A549 (cell line): ENCODE results near the gene ITGB2. TPM values are rescaled to one million over a fixed set of nuclear protein-coding genes. Genes with fewer than 3 reads are reported as not detected.

ENCODE experiments used
- ATAC-seq, 2 experiments: fragments of 200-7000 bp in 1 of 2; fragments of >200 bp in 1 of 2; cut with Nextera tagmentation in 1 of 2; cut with Tn5 transposase in 1 of 2; 3 replicates each; pipeline versions ENCODE4 v1.8.0 to v1.9.1; 2018 to 2020; ENCODE audit warnings: mild to moderate bottlenecking in 1 of 2, moderate library complexity in 1 of 2
- CTCF ChIA-PET: fragments of 300-600 bp; sonication (Branson Sonifier 250); formaldehyde crosslinking; extraction: SDS; loops from one replicate; lab custom pipeline; 2021; ENCODE audit warnings: antibody characterized with exemption, inconsistent platforms; lab: Yijun Ruan, JAX
- POLR2A ChIA-PET: fragments of 350-600 bp; formaldehyde crosslinking; extraction: SDS; loops from one replicate; lab custom pipeline; 2021; ENCODE audit warnings: antibody characterized with exemption, inconsistent platforms; lab: Yijun Ruan, JAX
- DNase-seq, 2 experiments: peaks; one replicate each; pipeline versions ENCODE4 v3.0.0 to v3.0.0-alpha.2; 2011 to 2016; ENCODE audit warnings: low read depth in 1 of 2, low spot score in 1 of 2
- FAIRE-seq: peaks from 2 replicates; lab custom pipeline; 2011; peaks lifted over from hg19 to GRCh38; lab: Jason Lieb, UNC
- H3K27ac ChIP-seq, 2 experiments: fragments of >200 bp; sonication (Bioruptor Twin); formaldehyde crosslinking; 3 replicates each; pipeline ENCODE4 v1.5.1; 2016 to 2017
- H3K4me1 ChIP-seq: fragments of >200 bp; sonication (Bioruptor Twin); formaldehyde crosslinking; 3 replicates; pipeline ENCODE4 v1.6.1; 2016
- H3K4me2 ChIP-seq: fragments of >200 bp; sonication (Bioruptor Twin); formaldehyde crosslinking; 3 replicates; pipeline ENCODE4 v1.6.1; 2016
- H3K4me3 ChIP-seq: fragments of >200 bp; sonication (Bioruptor Twin); formaldehyde crosslinking; 3 replicates; pipeline ENCODE4 v1.5.1; 2016
- H3K9me3 ChIP-seq: fragments of >200 bp; sonication (Bioruptor Twin); formaldehyde crosslinking; 3 replicates; pipeline ENCODE4 v1.6.1; 2016
- ATOH8 ChIP-seq: fragments of 250-450 bp; sonication (Bioruptor Pico); IDR thresholded peaks from 2 replicates; pipeline ENCODE4 v1.5.0; 2020; ENCODE audit warnings: low read depth, mild to moderate bottlenecking, moderate library complexity
- BHLHE40 ChIP-seq: IDR thresholded peaks from 2 replicates; pipeline ENCODE4 v1.6.1; 2012; ENCODE audit warnings: low read depth, low read length, inconsistent platforms
- CTCF ChIP-seq: fragments of >200 bp; sonication (Bioruptor Twin); formaldehyde crosslinking; IDR thresholded peaks from 3 replicates; pipeline ENCODE4 v1.5.1; 2016
- EP300 ChIP-seq, 2 experiments: fragments of >200 bp; sonication (Bioruptor Twin); formaldehyde crosslinking; IDR thresholded peaks; 2 replicates in 1 of 2; 3 replicates in 1 of 2; pipeline ENCODE4 v1.6.1; 2016 to 2017
- FOSL2 ChIP-seq, 2 experiments: fragments of 450-650 bp in 1 of 2; fragments of >200 bp in 1 of 2; sonication (Bioruptor Twin) in 1 of 2; formaldehyde crosslinking; IDR thresholded peaks; 2 replicates each; pipeline versions ENCODE4 v1.5.0 to v1.6.1; 2016 to 2020; ENCODE audit warnings: mild to moderate bottlenecking in 1 of 2, moderate library complexity in 1 of 2
- FOXS1 ChIP-seq: fragments of 250-450 bp; sonication (Bioruptor Pico); IDR thresholded peaks from 2 replicates; pipeline ENCODE4 v1.5.0; 2020; ENCODE audit warnings: mild to moderate bottlenecking, moderate library complexity
- GATA3 ChIP-seq: IDR thresholded peaks from 2 replicates; pipeline ENCODE4 v1.6.1; 2012; ENCODE audit warnings: borderline replicate concordance
- HEYL ChIP-seq: fragments of 250-450 bp; sonication (Bioruptor Pico); IDR thresholded peaks from 2 replicates; pipeline ENCODE4 v1.8.0; 2021; ENCODE audit warnings: mild to moderate bottlenecking, moderate library complexity
- HOXA7 ChIP-seq: fragments of 250-450 bp; sonication (Bioruptor Pico); IDR thresholded peaks from 2 replicates; pipeline ENCODE4 v1.5.0; 2020; ENCODE audit warnings: mild to moderate bottlenecking, moderate library complexity
- JUN ChIP-seq, 2 experiments: fragments of >200 bp; sonication (Bioruptor Twin); formaldehyde crosslinking; IDR thresholded peaks; 2 replicates in 1 of 2; 3 replicates in 1 of 2; pipeline ENCODE4 v1.6.1; 2016 to 2017
- JUNB ChIP-seq: fragments of >200 bp; sonication (Bioruptor Twin); formaldehyde crosslinking; IDR thresholded peaks from 2 replicates; pipeline ENCODE4 v1.6.1; 2016
- MAX ChIP-seq: IDR thresholded peaks from 2 replicates; pipeline ENCODE4 v1.6.1; 2012
- PHF8 ChIP-seq: fragments of 200-600 bp; sonication (generic); IDR thresholded peaks from 2 replicates; pipeline ENCODE4 v1.6.1; 2016; ENCODE audit warnings: low read depth, mild to moderate bottlenecking, antibody characterized with exemption, moderate library complexity, borderline replicate concordance
- POLR2A ChIP-seq: IDR thresholded peaks from 2 replicates; pipeline ENCODE4 v1.6.1; 2012; ENCODE audit warnings: mild to moderate bottlenecking, low read length
- RAD21 ChIP-seq, 2 experiments: fragments of >200 bp in 1 of 2; sonication (Bioruptor Twin) in 1 of 2; formaldehyde crosslinking in 1 of 2; IDR thresholded peaks in 1 of 2; conservative IDR thresholded peaks in 1 of 2; 2 replicates in 1 of 2; 3 replicates in 1 of 2; pipeline ENCODE4 v1.6.1; 2012 to 2018; ENCODE audit warnings: inconsistent platforms in 1 of 2
- RARB ChIP-seq: fragments of 250-450 bp; sonication (Bioruptor Pico); IDR thresholded peaks from 2 replicates; pipeline ENCODE4 v1.8.0; 2021; ENCODE audit warnings: mild to moderate bottlenecking, moderate library complexity
- SMC3 ChIP-seq: fragments of >200 bp; sonication (Bioruptor Twin); formaldehyde crosslinking; IDR thresholded peaks from 3 replicates; pipeline ENCODE4 v1.6.1; 2018; ENCODE audit warnings: inconsistent platforms
- SREBF2 ChIP-seq: fragments of 450-650 bp; IDR thresholded peaks from 2 replicates; pipeline ENCODE4 v1.6.1; 2014; ENCODE audit warnings: mild to moderate bottlenecking, moderate library complexity
- WGBS: methylation state at CpG from one replicate; pipeline ENCODE4 v1.1.6; 2017; ENCODE audit errors: missing lambda C conversion rate; 5-methylcytosine and 5-hydroxymethylcytosine counted together
- polyA plus RNA-seq, 4 experiments: library from polyadenylated mRNA; depleted of rRNA in 3 of 4; stranded (reverse); fragments of >200 nt; fragmentation: RNase III in 1 of 4; extraction: RNeasy Plus Mini Kit Qiagen cat#74134 plus additional on column Dnase treatment in 1 of 4; gene quantifications; 2 replicates in 3 of 4; 3 replicates in 1 of 4; pipeline ENCODE4 v1.2.3, GENCODE V29; 2011 to 2017

Gene ITGB2
- polyA plus RNA-seq, 2 of the 4 experiments (the other 2 are of a cell fraction), result 0.46 to 0.59 TPM

- peak; percentile 71 for DNase-seq
- Histone ChIP-seq H3K4me2 (peak overlapping the region; percentile 99), H3K4me1 (peaks cover 45% of the 10 kb centered on the region), H3K4me3 (peak overlapping the region; percentile 35), H3K9me3 (no peaks in the 10 kb centered on the region), H3K27ac (peak overlapping the region; percentile 96 to 98)
- ATAC-seq, result peak; percentile 79 to 83
- ChIA-PET CTCF (interaction anchor here (0.6 to 3.2 kb wide), 18 partner anchors 10 to 199 kb away, joined by 3 to 14 read pairs (median 4); partner anchors contain the start of gene PTTG1IP), POLR2A (interaction anchor here (0.8 to 3.4 kb wide), 6 partner anchors 10 to 126 kb away, joined by 3 to 28 read pairs (median 6); partner anchors contain the start of genes PTTG1IP, SLX9 and UBE2G2)
- FAIRE-seq, result no peak
- 9% methylated on average over 12 of the region's 19 CpGs for WGBS
- TF ChIP-seq MAX, result peak; percentile 51
- TF ChIP-seq POLR2A, result no peak
- TF ChIP-seq JUN (IDR thresholded peaks at IDR 0.05), result peak; percentile 54 to 58; a peak in 4 of 5 replicates
- TF ChIP-seq EP300 (IDR thresholded peaks at IDR 0.05), result 0 out of 5 replicates have a peak, but pooled peaks of 1 of the 2 experiments have one; percentile 39
- TF ChIP-seq FOSL2 (IDR thresholded peaks at IDR 0.05), result no peak
- peak; percentile 45 for TF ChIP-seq FOSL2 (CRISPR knock-in tag; IDR thresholded peaks at IDR 0.05)
- 0 out of 2 replicates have a peak, but pooled peaks have one; percentile 35 for TF ChIP-seq GATA3
- 0 out of 5 replicates have a peak, but pooled peaks of 1 of the 2 experiments have one; percentile 7 for TF ChIP-seq RAD21 (conservative IDR thresholded peaks at IDR 0.05 in 1 of 2, IDR thresholded peaks at IDR 0.05 in 1 of 2)
- 0 out of 2 replicates have a peak, but pooled peaks have one; percentile 21 for TF ChIP-seq JUNB
- TF ChIP-seq SMC3, result no peak
Observed at GRCh38 chr21:44927587-44928461, 7.1 kb upstream of the ITGB2 start.

- Histone ChIP-seq H3K4me3 (no peak overlapping the region; the same call in 2 of the 3 replicates), H3K27ac (peak overlapping the region; percentile 96 to 98), H3K9me3 (no peaks in the 10 kb centered on the region), H3K4me2 (peak overlapping the region; percentile 99), H3K4me1 (peaks cover 45% of the 10 kb centered on the region)
- 0% methylated on average over 3 of the region's 4 CpGs for WGBS
- peak in 1 of 2 experiments; percentile 8; a peak in 1 of 6 replicates for ATAC-seq
- POLR2A ChIA-PET, result interaction anchor here (0.8 to 3.4 kb wide), 6 partner anchors 10 to 125 kb away, joined by 3 to 28 read pairs (median 6); partner anchors contain the start of genes PTTG1IP, SLX9 and UBE2G2
- TF ChIP-seq POLR2A (no peak), EP300 (IDR thresholded peaks at IDR 0.05) (peak in 1 of 2 experiments; percentile 49; a peak in 1 of 5 replicates)
- FAIRE-seq, result no peak
- CTCF ChIA-PET, result interaction anchor here (0.6 to 3.2 kb wide), 16 partner anchors 10 to 210 kb away, joined by 3 to 14 read pairs (median 3); partner anchors contain the start of gene PTTG1IP
- no peak for DNase-seq
Observed at GRCh38 chr21:44927259-44927586, 6.5 kb upstream of the ITGB2 start.

DNA sequence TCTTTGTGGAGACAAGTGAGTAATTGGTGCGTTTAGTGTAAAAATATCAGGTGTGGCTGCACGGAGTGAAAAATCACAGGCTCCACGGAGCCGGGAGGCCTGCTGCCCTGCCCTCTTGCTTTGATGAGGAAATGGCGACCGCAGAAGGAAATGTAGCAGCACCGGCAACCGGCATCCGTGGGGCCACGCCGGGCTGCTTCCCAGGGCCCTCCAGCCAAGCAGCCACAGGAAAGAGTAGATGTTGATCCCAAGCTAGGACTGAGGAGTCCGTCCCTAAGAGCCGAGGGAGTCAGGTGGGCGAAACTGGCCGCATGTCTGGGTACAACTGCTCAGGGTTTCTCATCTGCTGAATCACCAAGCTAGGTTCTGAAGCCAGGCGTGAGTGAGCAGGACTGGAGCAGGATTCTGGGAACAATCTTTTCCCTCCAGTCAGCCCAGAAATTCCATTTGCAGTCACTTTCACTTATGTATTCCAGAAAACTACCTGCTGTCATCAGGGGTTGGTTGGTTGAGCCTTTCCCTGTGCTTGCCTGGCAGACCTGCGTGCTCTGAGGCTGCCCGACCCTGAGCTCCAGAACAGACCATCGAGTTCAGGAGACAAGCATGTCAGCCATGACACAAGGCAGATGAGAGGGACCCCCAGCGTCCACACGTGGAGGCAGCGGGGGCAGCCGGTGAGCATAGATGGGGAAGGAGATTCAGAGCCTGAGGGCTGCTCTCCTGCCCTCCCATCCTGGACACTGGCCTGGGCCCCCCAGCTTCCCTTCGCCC, 5.8 kb upstream of the ITGB2 start:
- CTCF ChIA-PET, result interaction anchor here (0.7 to 3.2 kb wide), 11 partner anchors 9 to 210 kb away, joined by 3 to 14 read pairs (median 6); partner anchors contain the start of gene PTTG1IP
- Histone ChIP-seq H3K4me1 (peaks cover 45% of the 10 kb centered on the region), H3K4me2 (peak overlapping the region; percentile 99), H3K9me3 (no peaks in the 10 kb centered on the region), H3K4me3 (no peak overlapping the region), H3K27ac (peak overlapping the region; percentile 96 to 98)
- WGBS, result 93% methylated on average over 19 of the region's 24 CpGs
- POLR2A ChIA-PET, result interaction anchor here (1.2 to 3.4 kb wide), 4 partner anchors 13 to 124 kb away, joined by 4 to 28 read pairs (median 9); partner anchors contain the start of genes PTTG1IP, SLX9 and UBE2G2
- DNase-seq (no peak), FAIRE-seq (no peak), ATAC-seq (no peak)
- TF ChIP-seq PHF8 (no peak), RARB (CRISPR knock-in tag) (no peak), HEYL (no peak), ATOH8 (CRISPR knock-in tag) (no peak), SREBF2 (no peak), CTCF (no peak), EP300 (IDR thresholded peaks at IDR 0.05) (no peak), BHLHE40 (no peak), HOXA7 (CRISPR knock-in tag) (no peak), FOXS1 (CRISPR knock-in tag) (no peak)
